ENCODE results near the gene PLXNC1. TPM values are rescaled to one million over a fixed set of nuclear protein-coding genes. Genes with fewer than 3 reads are reported as not detected.

The PLXNC1 gene
- total and polyA plus RNA-seq, 8 donors: 7.3 to 55.9 (median 11.1) TPM

DNA sequence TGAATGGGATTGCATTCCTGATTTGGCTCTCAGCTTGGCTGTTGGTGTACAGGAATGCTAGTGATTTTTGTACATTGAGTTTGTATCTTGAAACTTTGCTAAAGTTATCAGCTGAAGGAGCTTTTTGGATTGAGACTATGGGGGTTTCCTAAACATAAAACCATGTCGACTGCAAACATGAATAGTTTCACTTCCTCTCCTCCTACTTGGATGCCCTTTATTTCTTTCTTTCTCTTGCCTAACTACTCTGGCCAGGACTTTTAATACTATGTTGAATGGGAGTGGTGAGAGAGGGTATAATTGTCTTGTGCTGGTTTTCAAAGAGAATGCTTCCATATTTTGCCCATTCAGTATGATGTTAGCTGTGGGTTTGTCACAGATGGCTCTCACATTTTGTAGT, 169.8 kb downstream of the PLXNC1 start:
- Histone ChIP-seq H3K27me3 (no peaks in the 10 kb centered on the region), H3K4me3 (no peak overlapping the region), H3K9me3 (peaks cover 0 to 37% of the 10 kb centered on the region in 2 donors), H3K27ac (no peak overlapping the region), H3K4me1 (no peaks in the 10 kb centered on the region), H3K36me3 (peaks cover 0 to 27% of the 10 kb centered on the region in 2 donors)
- intact Hi-C loops (cut with DNase I): no loop called here
- DNase-seq (no peak), ATAC-seq (no peak)
- no peak for TF ChIP-seq CTCF (IDR thresholded peaks at IDR 0.05)

DNA sequence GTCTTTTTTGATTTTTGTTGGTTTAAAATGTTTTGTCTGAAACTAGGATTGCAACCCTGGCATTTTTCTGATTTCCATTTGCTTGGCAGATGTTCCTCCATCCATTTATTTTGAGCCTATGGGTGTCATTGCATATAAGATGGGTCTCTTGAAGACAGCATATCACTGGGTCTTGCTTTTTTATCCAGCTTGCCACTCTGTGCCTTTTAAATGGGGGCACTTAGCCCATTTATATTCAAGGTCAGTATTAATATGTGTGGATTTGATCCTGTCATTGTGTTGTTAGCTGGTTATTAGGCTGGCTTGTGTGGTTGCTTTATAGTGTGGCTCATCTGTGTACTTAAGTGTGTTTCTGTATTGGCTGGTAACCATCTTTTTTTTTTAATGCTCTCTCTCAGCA, 171.7 kb downstream of the PLXNC1 start:
- Histone ChIP-seq H3K4me3 (no peak overlapping the region), H3K9me3 (peaks cover 0 to 37% of the 10 kb centered on the region in 2 donors), H3K36me3 (peaks cover 0 to 32% of the 10 kb centered on the region in 2 donors), H3K27ac (no peak overlapping the region), H3K4me1 (no peaks in the 10 kb centered on the region), H3K27me3 (no peaks in the 10 kb centered on the region)
- TF ChIP-seq CTCF (IDR thresholded peaks at IDR 0.05): no peak
- ATAC-seq (no peak), DNase-seq (no peak)
- intact Hi-C loops (cut with DNase I): no loop called here

DNA sequence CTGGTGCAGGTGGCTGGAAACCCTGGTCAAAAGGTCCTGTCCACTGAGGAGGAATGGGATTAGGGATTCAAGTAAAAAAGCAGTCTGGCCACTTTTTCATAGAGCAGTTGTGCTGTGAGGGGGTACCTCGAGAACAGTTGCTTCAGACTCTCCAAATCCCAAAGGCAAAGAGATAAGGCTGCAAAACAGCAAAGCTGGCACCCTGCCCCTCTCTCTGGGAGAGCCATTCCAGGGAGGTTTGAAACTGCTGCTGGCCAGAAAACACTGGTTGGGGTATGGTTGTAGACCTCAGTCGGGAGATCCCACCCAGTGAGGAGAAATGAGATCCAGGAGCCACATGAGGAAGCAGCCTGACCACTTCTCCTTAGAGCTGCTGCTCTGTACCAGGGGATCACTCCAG, 174.0 kb downstream of the PLXNC1 start:
- no peak for DNase-seq

GRCh38 chr12:94326234-94326633, 177.9 kb downstream of the PLXNC1 start:
- peaks cover 0 to 48% of the 10 kb centered on the region in 2 donors for H3K36me3 ChIP-seq
- DNase-seq (no peak), ATAC-seq (no peak)
- H3K4me3 ChIP-seq: no peak overlapping the region
- no peak for TF ChIP-seq CTCF (IDR thresholded peaks at IDR 0.05)
- intact Hi-C loops (cut with DNase I): no loop called here
- no peak overlapping the region for H3K27ac ChIP-seq
- H3K4me1 ChIP-seq: no peaks in the 10 kb centered on the region
- H3K27me3 ChIP-seq: no peaks in the 10 kb centered on the region
- H3K9me3 ChIP-seq: peaks cover 0 to 6% of the 10 kb centered on the region in 2 donors

More for the DNA sequence above, 174.0 kb downstream of the PLXNC1 start:
- peaks cover 0 to 45% of the 10 kb centered on the region in 2 donors for H3K36me3 ChIP-seq
- no peak for ATAC-seq
- no peaks in the 10 kb centered on the region for H3K27me3 ChIP-seq
- intact Hi-C loops (cut with DNase I): no loop called here
- H3K4me3 ChIP-seq: no peak overlapping the region
- no peak for TF ChIP-seq CTCF (IDR thresholded peaks at IDR 0.05)
- peaks cover 0 to 32% of the 10 kb centered on the region in 2 donors for H3K9me3 ChIP-seq
- H3K27ac ChIP-seq: no peak overlapping the region
- no peaks in the 10 kb centered on the region for H3K4me1 ChIP-seq

- intact Hi-C loops (cut with DNase I): no loop called here
- no peaks in the 10 kb centered on the region for H3K27me3 ChIP-seq
- H3K27ac ChIP-seq: no peak overlapping the region
- TF ChIP-seq CTCF (IDR thresholded peaks at IDR 0.05): no peak
- no peak for DNase-seq
- H3K36me3 ChIP-seq: peaks cover 0 to 48% of the 10 kb centered on the region in 2 donors
- no peaks in the 10 kb centered on the region for H3K4me1 ChIP-seq
- H3K9me3 ChIP-seq: peaks cover 0 to 2% of the 10 kb centered on the region in 2 donors
- no peak for ATAC-seq
- H3K4me3 ChIP-seq: no peak overlapping the region
Observed at GRCh38 chr12:94326727-94327126, 178.3 kb downstream of the PLXNC1 start.
